Measurements from ENCODE around the gene HRH1.
"Not testable (repeated sequence)": the region's sequence is repeated elsewhere in the genome, so short reads cannot be mapped to it uniquely, and the experiment has no call there.

HRH1 gene

GRCh38 chr3:11214451-11214978 lies 60.2 kb downstream of the HRH1 start:
- Histone ChIP-seq H3K27ac (ENCODE audit: low read depth, low read length) (no peak overlapping the region), H3K9ac (ENCODE audit: low read depth in 1 of 2, low read length in 2 of 2) (no peak overlapping the region), H3K9me3 (ENCODE audit: control insufficient read depth in 1 of 2, low read length in 2 of 2) (no peaks in the 10 kb centered on the region)

GRCh38 chr3:11217370-11217769 lies 63.1 kb downstream of the HRH1 start:
- not testable (repeated sequence) for H3K9me3 ChIP-seq (ENCODE audit: control insufficient read depth in 1 of 2, low read length in 2 of 2); H3K36me3 ChIP-seq (ENCODE audit: control insufficient read depth in 1 of 2, insufficient read depth in 2 of 2, low read length in 2 of 2); H3K9ac ChIP-seq (ENCODE audit: low read depth in 1 of 2, low read length in 2 of 2); H3K4me3 ChIP-seq (ENCODE audit: low read depth in 1 of 2, low read length in 2 of 2); H3K27ac ChIP-seq (ENCODE audit: low read depth, low read length); H3K27me3 ChIP-seq (ENCODE audit: control insufficient read depth in 1 of 2, insufficient read depth in 2 of 2, low read length in 2 of 2); H3K4me1 ChIP-seq (ENCODE audit: control insufficient read depth in 1 of 2, insufficient read depth in 2 of 2, low read length in 2 of 2)

More at GRCh38 chr3:11214451-11214978, 60.2 kb downstream of the HRH1 start:
- Histone ChIP-seq H3K36me3 (ENCODE audit: control insufficient read depth in 1 of 2, insufficient read depth in 2 of 2, low read length in 2 of 2) (peaks cover 0 to 9% of the 10 kb centered on the region in 2 donors), H3K4me3 (ENCODE audit: low read depth in 1 of 2, low read length in 2 of 2) (no peak overlapping the region), H3K27me3 (ENCODE audit: control insufficient read depth in 1 of 2, insufficient read depth in 2 of 2, low read length in 2 of 2) (no peaks in the 10 kb centered on the region), H3K4me1 (ENCODE audit: control insufficient read depth in 1 of 2, insufficient read depth in 2 of 2, low read length in 2 of 2) (no peaks in the 10 kb centered on the region)

- Histone ChIP-seq H3K4me1 (ENCODE audit: control insufficient read depth in 1 of 2, insufficient read depth in 2 of 2, low read length in 2 of 2) (peaks cover 5 to 11% of the 10 kb centered on the region in 2 donors), H3K27ac (ENCODE audit: low read depth, low read length) (no peak overlapping the region), H3K27me3 (ENCODE audit: control insufficient read depth in 1 of 2, insufficient read depth in 2 of 2, low read length in 2 of 2) (no peaks in the 10 kb centered on the region)
Measured at GRCh38 chr3:11220230-11220629, 65.9 kb downstream of the HRH1 start.

GRCh38 chr3:11221818-11222415 lies 67.6 kb downstream of the HRH1 start:
- Histone ChIP-seq H3K4me1 (ENCODE audit: control insufficient read depth in 1 of 2, insufficient read depth in 2 of 2, low read length in 2 of 2) (peaks cover 7 to 12% of the 10 kb centered on the region in 2 donors), H3K9me3 (ENCODE audit: control insufficient read depth in 1 of 2, low read length in 2 of 2) (no peaks in the 10 kb centered on the region), H3K27ac (ENCODE audit: low read depth, low read length) (no peak overlapping the region), H3K36me3 (ENCODE audit: control insufficient read depth in 1 of 2, insufficient read depth in 2 of 2, low read length in 2 of 2) (peaks cover 0 to 4% of the 10 kb centered on the region in 2 donors), H3K9ac (ENCODE audit: low read depth in 1 of 2, low read length in 2 of 2) (no peak overlapping the region), H3K27me3 (ENCODE audit: control insufficient read depth in 1 of 2, insufficient read depth in 2 of 2, low read length in 2 of 2) (no peaks in the 10 kb centered on the region), H3K4me3 (ENCODE audit: low read depth in 1 of 2, low read length in 2 of 2) (no peak overlapping the region)

More at GRCh38 chr3:11220230-11220629, 65.9 kb downstream of the HRH1 start:
- H3K36me3 ChIP-seq (ENCODE audit: control insufficient read depth in 1 of 2, insufficient read depth in 2 of 2, low read length in 2 of 2): peaks cover 0 to 7% of the 10 kb centered on the region in 2 donors
- H3K4me3 ChIP-seq (ENCODE audit: low read depth in 1 of 2, low read length in 2 of 2): no peak overlapping the region
- no peaks in the 10 kb centered on the region for H3K9me3 ChIP-seq (ENCODE audit: control insufficient read depth in 1 of 2, low read length in 2 of 2)
- H3K9ac ChIP-seq (ENCODE audit: low read depth in 1 of 2, low read length in 2 of 2): no peak overlapping the region

- Histone ChIP-seq H3K4me3 (ENCODE audit: low read depth in 1 of 2, low read length in 2 of 2) (no peak overlapping the region), H3K4me1 (ENCODE audit: control insufficient read depth in 1 of 2, insufficient read depth in 2 of 2, low read length in 2 of 2) (peaks cover 17 to 23% of the 10 kb centered on the region in 2 donors), H3K27me3 (ENCODE audit: control insufficient read depth in 1 of 2, insufficient read depth in 2 of 2, low read length in 2 of 2) (no peaks in the 10 kb centered on the region), H3K36me3 (ENCODE audit: control insufficient read depth in 1 of 2, insufficient read depth in 2 of 2, low read length in 2 of 2) (peaks cover 0 to 4% of the 10 kb centered on the region in 2 donors), H3K9me3 (ENCODE audit: control insufficient read depth in 1 of 2, low read length in 2 of 2) (no peaks in the 10 kb centered on the region), H3K27ac (ENCODE audit: low read depth, low read length) (no peak overlapping the region), H3K9ac (ENCODE audit: low read depth in 1 of 2, low read length in 2 of 2) (no peak overlapping the region)
Measured at GRCh38 chr3:11224010-11224409, 69.7 kb downstream of the HRH1 start.

- Histone ChIP-seq H3K27me3 (ENCODE audit: control insufficient read depth in 1 of 2, insufficient read depth in 2 of 2, low read length in 2 of 2) (no peaks in the 10 kb centered on the region), H3K27ac (ENCODE audit: low read depth, low read length) (peak overlapping the region; percentile 88)
Measured at GRCh38 chr3:11224870-11225229, 70.6 kb downstream of the HRH1 start.

GRCh38 chr3:11226042-11226370 lies 71.7 kb downstream of the HRH1 start:
- peaks cover 17 to 23% of the 10 kb centered on the region in 2 donors for H3K4me1 ChIP-seq (ENCODE audit: control insufficient read depth in 1 of 2, insufficient read depth in 2 of 2, low read length in 2 of 2)
- peak overlapping the region; percentile 55 to 84 for H3K9ac ChIP-seq (ENCODE audit: low read depth in 1 of 2, low read length in 2 of 2)
- H3K9me3 ChIP-seq (ENCODE audit: control insufficient read depth in 1 of 2, low read length in 2 of 2): no peaks in the 10 kb centered on the region
- no peaks in the 10 kb centered on the region for H3K27me3 ChIP-seq (ENCODE audit: control insufficient read depth in 1 of 2, insufficient read depth in 2 of 2, low read length in 2 of 2)
- peaks cover 0 to 4% of the 10 kb centered on the region in 2 donors for H3K36me3 ChIP-seq (ENCODE audit: control insufficient read depth in 1 of 2, insufficient read depth in 2 of 2, low read length in 2 of 2)
- peak overlapping the region; percentile 90 for H3K27ac ChIP-seq (ENCODE audit: low read depth, low read length)
- H3K4me3 ChIP-seq (ENCODE audit: low read depth in 1 of 2, low read length in 2 of 2): peak overlapping the region; percentile 60 to 72

More at GRCh38 chr3:11224870-11225229, 70.6 kb downstream of the HRH1 start:
- H3K9me3 ChIP-seq (ENCODE audit: control insufficient read depth in 1 of 2, low read length in 2 of 2): no peaks in the 10 kb centered on the region
- H3K36me3 ChIP-seq (ENCODE audit: control insufficient read depth in 1 of 2, insufficient read depth in 2 of 2, low read length in 2 of 2): peaks cover 0 to 4% of the 10 kb centered on the region in 2 donors
- peaks cover 17 to 23% of the 10 kb centered on the region in 2 donors for H3K4me1 ChIP-seq (ENCODE audit: control insufficient read depth in 1 of 2, insufficient read depth in 2 of 2, low read length in 2 of 2)
- peak overlapping the region; percentile 81 to 84 for H3K9ac ChIP-seq (ENCODE audit: low read depth in 1 of 2, low read length in 2 of 2)
- H3K4me3 ChIP-seq (ENCODE audit: low read depth in 1 of 2, low read length in 2 of 2): peak overlapping the region; percentile 60 to 72

GRCh38 chr3:11228041-11228440 lies 73.7 kb downstream of the HRH1 start:
- no peaks in the 10 kb centered on the region for H3K27me3 ChIP-seq (ENCODE audit: control insufficient read depth in 1 of 2, insufficient read depth in 2 of 2, low read length in 2 of 2)
- no peak overlapping the region for H3K27ac ChIP-seq (ENCODE audit: low read depth, low read length)
- no peak overlapping the region for H3K4me3 ChIP-seq (ENCODE audit: low read depth in 1 of 2, low read length in 2 of 2)
- peaks cover 0 to 4% of the 10 kb centered on the region in 2 donors for H3K36me3 ChIP-seq (ENCODE audit: control insufficient read depth in 1 of 2, insufficient read depth in 2 of 2, low read length in 2 of 2)
- peaks cover 17 to 23% of the 10 kb centered on the region in 2 donors for H3K4me1 ChIP-seq (ENCODE audit: control insufficient read depth in 1 of 2, insufficient read depth in 2 of 2, low read length in 2 of 2)
- H3K9me3 ChIP-seq (ENCODE audit: control insufficient read depth in 1 of 2, low read length in 2 of 2): no peaks in the 10 kb centered on the region
- peak overlapping the region in 1 of 2 donors; percentile 24 for H3K9ac ChIP-seq (ENCODE audit: low read depth in 1 of 2, low read length in 2 of 2)

GRCh38 chr3:11230125-11230524 lies 75.8 kb downstream of the HRH1 start:
- no peaks in the 10 kb centered on the region for H3K27me3 ChIP-seq (ENCODE audit: control insufficient read depth in 1 of 2, insufficient read depth in 2 of 2, low read length in 2 of 2)
- no peaks in the 10 kb centered on the region for H3K36me3 ChIP-seq (ENCODE audit: control insufficient read depth in 1 of 2, insufficient read depth in 2 of 2, low read length in 2 of 2)
- no peaks in the 10 kb centered on the region for H3K9me3 ChIP-seq (ENCODE audit: control insufficient read depth in 1 of 2, low read length in 2 of 2)
- H3K27ac ChIP-seq (ENCODE audit: low read depth, low read length): no peak overlapping the region
- no peak overlapping the region for H3K4me3 ChIP-seq (ENCODE audit: low read depth in 1 of 2, low read length in 2 of 2)
- no peak overlapping the region for H3K9ac ChIP-seq (ENCODE audit: low read depth in 1 of 2, low read length in 2 of 2)
- H3K4me1 ChIP-seq (ENCODE audit: control insufficient read depth in 1 of 2, insufficient read depth in 2 of 2, low read length in 2 of 2): peaks cover 11 to 12% of the 10 kb centered on the region in 2 donors

GRCh38 chr3:11230832-11231231 lies 76.5 kb downstream of the HRH1 start:
- Histone ChIP-seq H3K4me1 (ENCODE audit: control insufficient read depth in 1 of 2, insufficient read depth in 2 of 2, low read length in 2 of 2) (peaks cover 11 to 12% of the 10 kb centered on the region in 2 donors), H3K36me3 (ENCODE audit: control insufficient read depth in 1 of 2, insufficient read depth in 2 of 2, low read length in 2 of 2) (no peaks in the 10 kb centered on the region), H3K9me3 (ENCODE audit: control insufficient read depth in 1 of 2, low read length in 2 of 2) (no peaks in the 10 kb centered on the region), H3K9ac (ENCODE audit: low read depth in 1 of 2, low read length in 2 of 2) (no peak overlapping the region), H3K27ac (ENCODE audit: low read depth, low read length) (no peak overlapping the region), H3K27me3 (ENCODE audit: control insufficient read depth in 1 of 2, insufficient read depth in 2 of 2, low read length in 2 of 2) (no peaks in the 10 kb centered on the region), H3K4me3 (ENCODE audit: low read depth in 1 of 2, low read length in 2 of 2) (no peak overlapping the region)
